Ishikawa (cell line): ENCODE results near the gene CLTRN.

Experiments used
- CEBPB ChIP-seq: IDR thresholded peaks from 2 replicates; pipeline ENCODE4 v1.6.1; 2012
- CREB1 ChIP-seq: IDR thresholded peaks from 2 replicates; pipeline ENCODE4 v1.6.1; 2012; ENCODE audit warnings: low read depth
- EGR1 ChIP-seq: IDR thresholded peaks from 2 replicates; pipeline ENCODE4 v1.6.1; 2012
- EP300 ChIP-seq: IDR thresholded peaks from 2 replicates; pipeline ENCODE4 v1.6.1; 2012; ENCODE audit warnings: borderline replicate concordance
- FOXM1 ChIP-seq: IDR thresholded peaks from 2 replicates; pipeline ENCODE4 v1.6.1; 2012; ENCODE audit warnings: low read depth, borderline replicate concordance
- NFIC ChIP-seq: IDR thresholded peaks from 2 replicates; pipeline ENCODE4 v1.6.1; 2012
- RAD21 ChIP-seq: IDR thresholded peaks from 2 replicates; pipeline ENCODE4 v1.6.1; 2012; ENCODE audit warnings: low read depth
- TAF1 ChIP-seq: IDR thresholded peaks from 2 replicates; pipeline ENCODE4 v1.6.1; 2012; ENCODE audit warnings: low read depth, mild to moderate bottlenecking
- TCF12 ChIP-seq: IDR thresholded peaks from 2 replicates; pipeline ENCODE4 v1.6.1; 2012; ENCODE audit warnings: low read depth
- TEAD4 ChIP-seq: IDR thresholded peaks from 2 replicates; pipeline ENCODE4 v1.6.1; 2012
- USF1 ChIP-seq: IDR thresholded peaks from 2 replicates; pipeline ENCODE4 v1.6.1; 2012
- YY1 ChIP-seq: IDR thresholded peaks from 2 replicates; pipeline ENCODE4 v1.6.1; 2012; ENCODE audit warnings: low read depth
- ZBTB7A ChIP-seq: IDR thresholded peaks from 2 replicates; pipeline ENCODE4 v1.6.1; 2012; ENCODE audit warnings: low read depth
- TF ChIP-seq, protein P1 (sequence below): IDR thresholded peaks from 2 replicates; pipeline ENCODE4 v1.6.1; 2012
- TF ChIP-seq, protein P2 (sequence below): IDR thresholded peaks from 2 replicates; pipeline ENCODE4 v1.6.1; 2012; ENCODE audit warnings: low read depth, mild to moderate bottlenecking

The CLTRN gene

GRCh38 chrX:15602761-15603160 lies 61.8 kb downstream of the CLTRN start:
- TF ChIP-seq TEAD4 (peak; percentile 7; the same call in 1 of the 2 replicates), ZBTB7A (no peak)

DNA sequence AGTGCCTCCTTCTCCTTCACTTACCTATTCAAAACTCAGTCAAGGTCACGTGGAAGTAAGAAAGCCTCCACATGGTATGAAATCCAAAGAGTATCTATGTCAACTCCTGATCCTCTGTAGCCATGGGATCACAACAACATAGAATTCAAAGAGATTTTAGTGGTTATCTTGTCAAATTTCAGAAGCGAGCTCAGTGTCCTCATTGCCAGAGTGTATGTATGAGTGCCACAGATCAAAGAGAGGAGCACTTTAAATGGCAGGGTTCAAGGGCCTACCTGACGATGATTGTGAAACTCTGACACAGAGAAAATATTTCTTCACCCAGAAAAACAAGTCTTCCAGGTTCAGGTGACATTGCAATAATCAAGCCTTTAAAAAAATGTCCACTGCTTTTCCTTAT lies 62.7 kb downstream of the CLTRN start:
- TF ChIP-seq YY1: no peak
- TF ChIP-seq RAD21: no peak
- no peak for TF ChIP-seq EGR1
- 0 out of 2 replicates have a peak, but pooled peaks have one; percentile 18 for TF ChIP-seq CEBPB
- TF ChIP-seq TEAD4: no peak

DNA sequence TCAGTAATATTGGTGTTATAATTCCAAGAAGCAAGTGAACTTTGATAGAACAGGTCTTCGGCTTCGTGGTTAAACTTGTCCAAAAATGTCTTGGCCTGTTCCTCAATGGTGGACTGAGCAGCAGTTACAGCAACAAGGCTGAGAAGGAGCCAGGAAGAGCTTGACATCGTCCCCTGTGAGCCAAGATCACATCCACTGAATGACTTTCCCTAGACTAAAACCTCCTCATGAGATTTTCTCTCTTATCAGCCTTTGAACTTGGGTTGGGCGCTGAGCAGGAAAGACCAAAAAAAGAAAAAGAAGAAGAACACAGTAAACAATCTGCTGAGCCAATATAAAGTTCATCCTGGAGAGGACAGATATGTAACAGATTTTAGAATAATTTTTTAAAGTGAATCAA lies 63.9 kb downstream of the CLTRN start, which contains the start of gene ACE2:
TSS of gene ACE2 (minus strand) at position 216 of the 400 bp plus-strand sequence. CDS start at position 167, 49 bp downstream.
- TF ChIP-seq TAF1 (no peak), YY1 (no peak), RAD21 (no peak), FOXM1 (no peak), EP300 (no peak), USF1 (no peak), TCF12 (no peak), TEAD4 (no peak), ZBTB7A (no peak), EGR1 (no peak), CREB1 (no peak), CEBPB (no peak), NFIC (no peak)
- TF ChIP-seq, protein P1, sequence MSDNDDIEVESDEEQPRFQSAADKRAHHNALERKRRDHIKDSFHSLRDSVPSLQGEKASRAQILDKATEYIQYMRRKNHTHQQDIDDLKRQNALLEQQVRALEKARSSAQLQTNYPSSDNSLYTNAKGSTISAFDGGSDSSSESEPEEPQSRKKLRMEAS: no peak
- TF ChIP-seq, protein P2, sequence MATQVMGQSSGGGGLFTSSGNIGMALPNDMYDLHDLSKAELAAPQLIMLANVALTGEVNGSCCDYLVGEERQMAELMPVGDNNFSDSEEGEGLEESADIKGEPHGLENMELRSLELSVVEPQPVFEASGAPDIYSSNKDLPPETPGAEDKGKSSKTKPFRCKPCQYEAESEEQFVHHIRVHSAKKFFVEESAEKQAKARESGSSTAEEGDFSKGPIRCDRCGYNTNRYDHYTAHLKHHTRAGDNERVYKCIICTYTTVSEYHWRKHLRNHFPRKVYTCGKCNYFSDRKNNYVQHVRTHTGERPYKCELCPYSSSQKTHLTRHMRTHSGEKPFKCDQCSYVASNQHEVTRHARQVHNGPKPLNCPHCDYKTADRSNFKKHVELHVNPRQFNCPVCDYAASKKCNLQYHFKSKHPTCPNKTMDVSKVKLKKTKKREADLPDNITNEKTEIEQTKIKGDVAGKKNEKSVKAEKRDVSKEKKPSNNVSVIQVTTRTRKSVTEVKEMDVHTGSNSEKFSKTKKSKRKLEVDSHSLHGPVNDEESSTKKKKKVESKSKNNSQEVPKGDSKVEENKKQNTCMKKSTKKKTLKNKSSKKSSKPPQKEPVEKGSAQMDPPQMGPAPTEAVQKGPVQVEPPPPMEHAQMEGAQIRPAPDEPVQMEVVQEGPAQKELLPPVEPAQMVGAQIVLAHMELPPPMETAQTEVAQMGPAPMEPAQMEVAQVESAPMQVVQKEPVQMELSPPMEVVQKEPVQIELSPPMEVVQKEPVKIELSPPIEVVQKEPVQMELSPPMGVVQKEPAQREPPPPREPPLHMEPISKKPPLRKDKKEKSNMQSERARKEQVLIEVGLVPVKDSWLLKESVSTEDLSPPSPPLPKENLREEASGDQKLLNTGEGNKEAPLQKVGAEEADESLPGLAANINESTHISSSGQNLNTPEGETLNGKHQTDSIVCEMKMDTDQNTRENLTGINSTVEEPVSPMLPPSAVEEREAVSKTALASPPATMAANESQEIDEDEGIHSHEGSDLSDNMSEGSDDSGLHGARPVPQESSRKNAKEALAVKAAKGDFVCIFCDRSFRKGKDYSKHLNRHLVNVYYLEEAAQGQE: no peak

GRCh38 chrX:15600049-15600448 lies 64.6 kb downstream of the CLTRN start:
- TF ChIP-seq TCF12 (no peak), CEBPB (no peak), RAD21 (no peak), USF1 (no peak)
- TF ChIP-seq, protein P2: no peak

DNA sequence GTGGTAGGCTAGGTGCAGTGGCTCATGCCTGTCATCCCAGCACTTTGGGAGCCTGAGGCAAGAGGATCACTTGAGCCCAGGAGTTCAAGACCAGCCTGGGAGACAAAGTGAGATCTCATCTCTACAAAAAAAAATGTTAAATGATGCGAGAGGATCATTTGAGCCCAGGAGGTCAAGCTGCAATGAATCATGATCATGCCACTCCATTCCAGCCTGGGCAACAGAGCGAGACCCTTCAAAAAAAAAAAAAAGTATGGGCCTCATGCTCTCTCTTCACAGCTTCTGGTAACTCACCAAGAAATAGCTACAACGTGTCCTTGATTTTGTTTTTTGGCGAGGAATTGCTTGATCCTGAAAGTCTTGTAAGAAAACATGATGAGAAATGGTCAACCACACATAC lies 65.1 kb downstream of the CLTRN start:
- TF ChIP-seq EP300: no peak

GRCh38 chrX:15598026-15598425 lies 66.6 kb downstream of the CLTRN start:
- no peak for TF ChIP-seq NFIC

GRCh38 chrX:15594371-15594770 lies 70.2 kb downstream of the CLTRN start:
- TF ChIP-seq RAD21 (peak; percentile 27; the same call in 1 of the 2 replicates), CREB1 (no peak)
- TF ChIP-seq, protein P2: no peak
